Hematopoietic multipotent progenitor cell treated with erythropoietin and hydrocortisone succinate and interleukin-3 and kit ligand, for 15 days (in vitro differentiated cells): Measurements from ENCODE around the gene MFNG.

Experiments
- DNase-seq: peaks from one replicate; pipeline ENCODE4 v3.0.0-alpha.2; 2015; ENCODE audit warnings: low spot score

Gene MFNG

GRCh38 chr22:37420686-37421467, 65.3 kb downstream of the MFNG start:
- DNase-seq, result no peak

- no peak for DNase-seq
Observed at GRCh38 chr22:37419969-37420685, 66.1 kb downstream of the MFNG start.

GRCh38 chr22:37419370-37419968, 66.7 kb downstream of the MFNG start:
- no peak for DNase-seq
